Measurements from ENCODE around the gene SH3PXD2B.

DNA sequence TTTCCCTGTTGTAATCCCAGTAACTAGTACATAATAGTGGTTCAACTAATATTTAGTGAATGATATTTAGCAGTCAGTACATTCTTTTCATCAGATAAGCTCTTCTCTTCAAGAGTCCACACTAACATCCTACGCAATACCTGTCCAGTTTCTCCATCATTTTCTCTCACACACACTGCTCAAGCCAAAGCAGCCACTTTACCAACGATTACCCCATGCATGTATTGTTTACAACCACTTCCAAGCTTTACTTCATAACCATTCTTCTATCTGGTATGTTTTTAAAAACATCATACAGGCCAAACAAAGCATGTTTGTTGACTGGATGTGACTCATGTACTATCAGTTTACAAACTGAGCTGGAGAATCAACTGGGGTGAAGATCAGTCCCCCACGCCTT is 178.1 kb downstream of the SH3PXD2B start:
- TF ChIP-seq, protein P1, sequence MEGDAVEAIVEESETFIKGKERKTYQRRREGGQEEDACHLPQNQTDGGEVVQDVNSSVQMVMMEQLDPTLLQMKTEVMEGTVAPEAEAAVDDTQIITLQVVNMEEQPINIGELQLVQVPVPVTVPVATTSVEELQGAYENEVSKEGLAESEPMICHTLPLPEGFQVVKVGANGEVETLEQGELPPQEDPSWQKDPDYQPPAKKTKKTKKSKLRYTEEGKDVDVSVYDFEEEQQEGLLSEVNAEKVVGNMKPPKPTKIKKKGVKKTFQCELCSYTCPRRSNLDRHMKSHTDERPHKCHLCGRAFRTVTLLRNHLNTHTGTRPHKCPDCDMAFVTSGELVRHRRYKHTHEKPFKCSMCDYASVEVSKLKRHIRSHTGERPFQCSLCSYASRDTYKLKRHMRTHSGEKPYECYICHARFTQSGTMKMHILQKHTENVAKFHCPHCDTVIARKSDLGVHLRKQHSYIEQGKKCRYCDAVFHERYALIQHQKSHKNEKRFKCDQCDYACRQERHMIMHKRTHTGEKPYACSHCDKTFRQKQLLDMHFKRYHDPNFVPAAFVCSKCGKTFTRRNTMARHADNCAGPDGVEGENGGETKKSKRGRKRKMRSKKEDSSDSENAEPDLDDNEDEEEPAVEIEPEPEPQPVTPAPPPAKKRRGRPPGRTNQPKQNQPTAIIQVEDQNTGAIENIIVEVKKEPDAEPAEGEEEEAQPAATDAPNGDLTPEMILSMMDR (IDR thresholded peaks at IDR 0.05): no peak
- TF ChIP-seq POLR2A (IDR thresholded peaks at IDR 0.05): no peak

Data from thyroid gland (tissue), 4 donors.